ENCODE data around the gene SPOP.
"Not testable (repeated sequence)": the region's sequence is repeated elsewhere in the genome, so short reads cannot be mapped to it uniquely, and the experiment has no call there.

The SPOP gene

DNA sequence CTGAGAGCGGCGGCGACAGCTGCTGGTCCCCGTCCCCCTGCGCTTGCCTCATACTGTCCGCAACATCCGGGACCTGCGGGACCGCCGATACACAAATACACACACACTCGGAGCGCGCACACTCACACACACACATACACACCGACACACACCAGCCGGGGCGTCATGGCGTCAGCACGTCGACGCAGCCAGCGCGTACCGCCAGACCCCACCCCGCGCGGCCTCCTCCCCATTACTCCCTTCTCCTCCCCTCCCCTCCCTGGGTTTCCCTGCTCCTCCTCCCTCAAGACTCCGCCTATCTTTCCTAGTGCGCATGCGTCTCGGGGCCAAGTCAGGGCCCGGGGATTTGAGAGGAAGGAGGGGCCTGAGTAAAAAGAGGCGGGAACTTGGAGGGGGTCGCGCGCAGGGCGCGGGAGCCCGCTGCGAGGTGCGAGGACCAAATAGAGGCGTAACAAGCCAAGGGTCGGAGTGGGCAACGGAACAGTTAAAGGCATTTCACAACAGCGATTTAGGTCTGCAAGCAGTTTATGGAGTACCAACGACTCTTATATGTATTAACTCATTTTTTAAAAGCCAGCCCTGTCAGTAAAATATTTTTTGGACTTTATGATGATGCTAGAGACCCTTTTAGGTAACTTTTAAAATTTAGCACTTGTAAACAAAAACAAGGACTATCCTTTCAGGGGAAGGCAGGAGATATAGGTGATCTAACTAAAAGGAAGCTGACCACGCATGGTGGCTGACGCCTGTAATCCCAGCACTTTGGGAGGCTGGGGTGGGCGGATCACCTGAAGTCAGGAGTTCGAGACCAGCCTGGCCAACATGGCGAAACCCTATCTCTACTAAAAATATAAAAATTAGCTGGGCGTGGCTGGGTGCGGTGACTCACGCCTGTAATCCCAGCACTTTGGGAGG is at the start of gene SPOP:
TSS of gene SPOP (minus strand) at position 165 of the 915 bp plus-strand sequence. CDS start 55,287 bp downstream, outside the sequence.
- DNase-seq (ENCODE audit: low read depth in 2 of 2), result peak; percentile 97 to 98

DNA sequence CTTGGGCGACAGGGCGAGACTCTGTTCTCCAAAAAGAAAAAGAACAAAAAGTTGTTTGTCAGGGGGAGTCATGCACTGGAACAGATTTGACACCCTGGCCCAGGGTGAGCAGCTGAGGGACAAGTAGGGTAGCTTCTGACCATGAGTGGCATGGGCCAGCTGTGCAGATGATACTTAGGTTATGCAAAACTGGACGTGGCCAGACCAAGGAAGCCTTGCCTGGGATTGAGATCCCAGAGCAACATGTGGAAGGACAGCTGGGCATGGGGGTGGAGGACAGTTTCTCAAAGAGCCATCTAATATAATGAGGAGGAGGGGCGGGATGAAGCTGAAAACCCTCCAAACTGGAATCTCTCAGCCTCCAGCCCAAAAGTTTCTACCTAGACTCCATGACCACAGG is 49.5 kb upstream of the SPOP start:
- no peak for DNase-seq (ENCODE audit: low read depth in 2 of 2)

DNA sequence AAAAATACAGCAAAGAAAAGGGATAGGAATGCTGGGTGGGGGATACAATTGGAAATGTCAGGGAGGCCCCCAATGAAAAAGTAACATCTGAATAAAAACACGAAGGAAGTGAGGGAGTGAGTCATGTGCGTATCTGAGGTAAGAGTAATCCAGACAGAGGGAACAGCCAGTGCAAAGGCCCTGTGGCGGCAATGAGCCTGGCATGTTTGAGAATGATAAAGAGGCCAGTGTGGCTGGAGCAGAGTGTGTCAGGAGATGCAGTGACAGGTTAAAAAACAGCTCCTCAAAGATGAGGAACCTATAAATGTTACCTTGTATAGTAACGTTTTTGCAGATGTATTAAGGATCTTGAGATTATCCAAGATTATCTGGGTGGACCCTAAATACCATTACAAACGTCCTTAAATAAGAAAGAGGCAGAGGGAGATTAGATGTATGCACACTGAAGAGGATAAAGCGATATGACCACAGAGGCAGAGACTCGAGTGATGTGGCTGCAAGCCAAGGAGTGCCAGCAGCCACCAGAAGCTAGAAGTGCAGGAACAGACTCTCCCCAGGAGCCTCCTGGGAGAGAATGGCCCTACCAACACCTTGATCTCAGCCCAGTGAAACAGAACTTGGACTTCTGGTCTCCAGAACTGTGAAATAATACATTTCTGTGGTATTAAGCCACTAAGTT is 47.7 kb upstream of the SPOP start:
- no peak for DNase-seq (ENCODE audit: low read depth in 2 of 2)

DNA sequence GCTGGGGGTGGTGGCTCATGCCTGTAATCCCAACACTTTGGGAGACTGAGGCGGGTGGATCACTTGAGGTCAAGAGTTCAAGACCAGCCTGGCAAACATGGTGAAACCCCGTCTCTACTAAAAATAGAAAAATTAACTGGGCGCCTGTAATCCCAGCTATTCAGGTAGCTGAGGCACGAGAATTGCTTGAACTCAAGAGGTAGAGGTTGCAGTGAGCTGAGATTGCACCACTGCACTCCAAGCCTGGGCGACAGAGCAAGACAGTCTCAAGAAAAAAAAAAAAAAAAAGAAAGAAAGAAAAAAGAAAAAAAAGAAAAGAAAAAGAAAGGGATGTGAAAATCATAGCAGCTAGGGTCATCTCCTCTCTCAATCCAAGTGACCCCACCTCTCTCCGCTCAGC is 46.7 kb upstream of the SPOP start:
- DNase-seq (ENCODE audit: low read depth in 2 of 2), result not testable (repeated sequence)

DNA sequence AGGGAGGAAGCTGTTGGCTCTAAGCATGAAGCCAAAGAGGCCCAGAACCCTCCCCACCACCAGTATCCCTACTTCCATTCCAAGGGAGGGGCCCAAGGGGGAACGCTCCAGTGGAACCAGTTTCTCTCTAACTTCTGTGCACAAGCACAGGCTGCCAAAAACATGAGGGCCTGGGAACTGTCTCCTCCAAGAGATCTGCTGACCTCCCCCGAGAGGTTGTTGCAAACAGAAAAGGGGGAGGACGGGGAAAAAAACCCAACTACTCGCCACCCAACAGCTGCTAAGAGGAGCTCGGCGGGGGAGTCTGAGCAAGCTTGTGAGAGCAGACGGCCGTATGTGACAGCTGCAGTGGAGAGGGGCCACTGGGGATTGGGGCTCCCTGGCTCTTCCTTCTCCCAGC is 45.5 kb upstream of the SPOP start:
- DNase-seq (ENCODE audit: low read depth in 2 of 2), result no peak

DNA sequence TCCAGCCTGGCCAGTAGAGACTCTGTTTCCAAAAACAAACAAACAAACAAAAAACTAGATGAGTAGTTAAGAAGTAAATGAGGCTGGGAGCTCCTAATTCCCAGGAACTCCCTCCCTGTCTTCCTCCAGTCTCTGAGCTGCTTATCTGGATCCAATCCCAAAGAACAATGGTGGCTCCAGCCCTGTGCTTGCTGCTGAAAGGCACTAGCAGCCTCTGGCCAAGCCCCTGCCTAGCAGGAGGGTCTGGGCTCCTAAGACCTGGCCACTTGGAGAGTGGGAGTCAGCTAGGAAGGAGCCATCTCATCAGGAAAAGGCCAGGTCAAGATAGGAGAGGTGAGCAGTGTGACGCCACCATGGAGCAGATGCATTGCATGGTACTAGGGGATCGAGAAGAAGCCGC is 44.2 kb upstream of the SPOP start:
- no peak for DNase-seq (ENCODE audit: low read depth in 2 of 2)

DNA sequence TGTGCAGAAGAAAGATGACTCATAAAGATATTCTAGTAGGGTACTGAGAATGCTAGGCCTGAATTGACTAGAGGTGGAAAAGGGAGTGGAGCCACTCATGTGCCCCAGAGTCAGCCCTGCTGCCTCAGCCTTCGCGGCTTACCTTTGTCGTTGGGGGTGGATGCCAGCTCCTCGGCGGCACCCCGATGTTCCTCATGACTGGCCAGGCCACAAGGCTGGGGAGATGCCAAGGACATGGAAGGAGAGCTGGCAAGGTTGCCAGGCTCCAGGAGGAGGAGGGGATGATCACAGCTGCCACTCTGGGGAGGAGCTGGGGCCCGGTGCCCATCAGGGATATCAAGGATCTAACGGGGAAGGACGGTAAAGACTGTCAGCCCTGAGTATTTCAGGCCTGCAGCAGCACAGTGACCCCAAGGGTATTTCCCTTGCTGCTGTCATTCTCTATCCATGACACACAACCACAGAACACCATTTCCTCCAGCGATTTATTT is 39.5 kb upstream of the SPOP start:
- peak in 1 of 2 experiments; percentile 34 for DNase-seq (ENCODE audit: low read depth in 2 of 2)

DNA sequence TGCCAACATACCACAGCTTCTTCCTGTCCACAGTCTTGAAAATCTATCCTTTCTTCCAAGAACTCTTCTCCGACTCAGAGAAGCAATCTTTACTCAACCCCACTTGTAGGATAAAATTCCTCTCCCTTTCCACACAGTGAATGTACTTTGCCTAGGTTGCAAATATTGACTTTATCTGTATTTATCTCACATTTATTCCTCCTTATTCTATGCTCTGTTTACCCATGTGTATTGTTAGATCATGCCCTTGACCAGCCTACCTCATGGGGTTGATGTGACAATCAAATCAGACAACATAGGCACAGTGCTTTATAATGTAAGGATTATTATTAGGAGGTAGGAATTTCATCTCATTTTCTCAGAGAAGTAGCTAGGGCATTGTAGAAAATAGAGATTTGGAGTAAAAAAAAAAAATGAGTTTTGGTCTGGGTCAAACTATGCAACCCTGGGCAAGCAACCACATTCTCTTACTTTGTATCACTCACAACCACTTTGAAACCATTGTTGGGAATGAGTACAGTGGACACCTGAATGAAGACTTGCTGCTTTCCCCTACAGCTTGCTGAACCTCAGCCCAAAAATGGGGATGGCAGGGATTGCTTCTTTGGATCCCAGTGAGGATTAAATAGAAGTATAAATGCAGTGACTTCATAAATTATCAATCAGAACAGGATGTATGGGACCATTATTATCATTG is 38.9 kb upstream of the SPOP start:
- DNase-seq (ENCODE audit: low read depth in 2 of 2), result no peak

DNA sequence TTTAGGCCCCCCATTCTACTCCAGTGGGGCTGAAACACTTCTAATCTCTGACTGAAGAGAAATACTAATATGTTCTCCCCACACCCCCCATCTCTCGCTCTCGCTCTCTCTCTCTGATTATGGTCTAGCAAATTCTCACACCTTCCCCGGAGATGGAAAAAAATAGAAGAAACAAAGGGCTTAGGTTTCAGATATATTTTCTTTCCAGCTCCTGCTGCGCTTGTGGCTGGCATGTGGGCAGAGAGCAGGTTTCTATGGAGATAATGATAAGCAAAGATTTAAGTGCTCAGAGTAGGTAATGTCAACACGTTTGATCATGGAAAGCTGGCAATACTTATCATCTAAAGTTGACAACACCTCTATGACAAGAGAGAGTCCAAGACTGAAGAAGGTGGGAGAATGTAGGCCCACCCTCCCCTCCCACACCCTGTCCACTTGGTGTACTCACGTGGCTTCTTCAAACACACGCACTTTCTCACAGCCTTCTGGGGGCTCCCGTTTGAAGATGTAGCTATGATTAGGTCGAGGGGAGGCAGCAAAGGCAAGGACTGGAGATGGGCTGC is 37.9 kb upstream of the SPOP start:
- no peak for DNase-seq (ENCODE audit: low read depth in 2 of 2)

DNA sequence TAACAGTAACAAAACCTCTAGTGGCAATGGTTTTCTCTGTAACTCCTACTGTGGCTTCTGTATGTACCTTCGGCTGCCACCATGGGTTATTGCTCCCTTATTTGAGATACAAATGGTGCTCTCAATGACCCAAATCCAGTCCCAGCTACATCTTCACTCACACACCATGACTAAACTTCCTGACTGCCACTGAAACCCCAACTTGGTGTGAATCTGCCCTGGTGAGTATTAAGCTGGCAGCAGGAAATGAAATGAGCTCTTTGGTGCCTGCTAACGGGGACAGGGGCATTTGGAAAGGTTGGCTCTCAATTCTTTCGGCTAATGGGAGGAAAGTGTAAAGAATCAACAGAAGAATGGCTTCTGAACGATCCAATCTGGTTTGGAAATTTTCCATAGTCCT is 37.3 kb upstream of the SPOP start:
- DNase-seq (ENCODE audit: low read depth in 2 of 2), result no peak

DNA sequence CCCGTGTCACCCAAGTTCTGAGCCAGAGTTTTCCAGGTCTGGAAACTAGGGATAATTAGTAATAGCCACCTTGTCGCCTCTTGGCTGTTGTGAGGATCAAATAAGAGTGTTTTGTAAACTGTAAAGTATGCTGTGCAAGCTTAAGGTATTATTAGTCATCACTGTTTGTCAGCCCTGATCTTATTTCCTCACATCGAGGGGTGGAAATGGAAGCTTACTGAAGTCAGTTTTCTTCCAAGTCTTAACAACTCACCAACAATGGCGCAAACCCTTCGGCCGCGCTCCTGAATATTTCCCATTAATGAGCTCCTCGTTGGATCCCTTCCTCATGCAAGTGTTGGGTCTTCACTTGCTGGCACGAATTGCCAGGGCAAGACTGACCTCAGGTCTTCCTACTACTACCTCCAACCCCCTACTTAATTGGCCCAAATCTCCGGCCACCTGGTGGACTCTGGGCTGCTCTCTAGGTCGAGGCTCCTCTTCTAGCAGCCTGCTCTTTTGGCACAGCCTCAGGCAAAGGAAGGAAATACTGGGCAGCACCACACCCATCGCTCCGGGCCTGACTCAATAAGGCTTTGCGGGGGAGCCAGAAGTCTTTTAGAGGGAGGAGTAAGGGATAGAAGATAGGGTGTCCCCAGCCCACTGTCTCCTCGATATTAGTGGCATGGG is 30.8 kb upstream of the SPOP start:
- DNase-seq (ENCODE audit: low read depth in 2 of 2), result no peak

DNA sequence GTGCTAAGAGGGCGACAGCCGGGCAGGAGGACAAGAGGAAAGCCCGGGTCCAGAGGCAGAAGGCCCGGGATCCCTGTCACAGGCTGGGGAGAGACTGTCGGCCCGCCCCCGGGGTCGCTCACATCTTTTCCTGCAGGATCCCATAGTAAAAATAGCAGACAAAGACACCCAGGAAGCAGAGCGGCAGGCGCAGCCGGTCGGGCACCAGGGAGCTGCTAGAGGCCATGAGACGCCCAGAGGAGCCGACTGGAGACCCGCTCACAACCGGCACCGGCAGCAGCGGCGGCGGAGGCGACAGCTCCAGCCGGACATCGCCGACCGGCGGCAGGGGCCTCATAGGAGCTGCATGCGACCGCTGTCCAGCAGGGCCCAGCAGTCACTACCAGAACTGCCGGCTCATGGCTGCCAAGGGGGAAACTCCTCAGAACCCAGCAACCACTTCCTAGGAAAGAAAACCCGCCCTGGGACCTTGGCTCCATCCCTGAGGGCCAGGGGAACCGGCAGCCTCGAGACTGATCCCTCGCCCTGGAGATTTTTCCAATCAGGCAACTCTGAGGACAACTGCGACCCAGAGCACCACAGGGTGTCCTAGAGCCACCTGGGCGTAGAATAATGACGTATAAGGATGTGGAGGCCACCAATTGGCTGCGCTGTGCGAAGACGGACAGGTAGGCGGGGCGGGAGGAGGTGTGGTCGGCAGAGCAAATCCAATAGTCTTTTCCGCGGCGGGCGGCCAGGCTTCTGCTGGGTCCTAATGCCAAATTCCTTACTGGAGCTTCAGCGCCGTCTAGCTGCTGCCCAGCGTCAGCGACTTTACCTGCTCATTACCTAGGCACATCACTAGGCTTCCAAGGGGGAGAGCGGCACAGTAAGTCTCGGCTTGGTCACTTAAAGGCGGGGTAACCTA is 30.0 kb upstream of the SPOP start, which contains the start of gene SLC35B1:
TSS of gene SLC35B1 (minus strand) at position 357 of the 907 bp plus-strand sequence. CDS start at position 226, 131 bp downstream.
- DNase-seq (ENCODE audit: low read depth in 2 of 2), result peak; percentile 97 to 99

DNA sequence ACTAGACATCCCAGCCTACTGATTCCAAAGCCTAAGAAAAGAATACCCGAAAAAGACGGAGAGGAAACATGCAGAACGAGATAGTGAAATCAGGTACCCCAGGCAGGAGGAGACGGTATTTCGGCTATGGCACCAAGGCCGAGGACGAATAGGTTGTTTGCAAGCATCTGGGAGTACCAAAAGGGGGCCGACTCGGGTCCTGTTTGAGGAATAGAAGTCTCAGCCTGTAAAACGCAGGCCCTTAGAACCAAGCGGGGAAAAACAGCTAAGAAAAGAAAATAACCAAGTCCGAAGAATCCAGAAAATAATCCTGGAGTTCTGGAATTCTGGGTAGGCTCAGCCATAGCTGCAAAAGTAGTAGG is 29.3 kb upstream of the SPOP start:
- DNase-seq (ENCODE audit: low read depth in 2 of 2), result no peak

DNA sequence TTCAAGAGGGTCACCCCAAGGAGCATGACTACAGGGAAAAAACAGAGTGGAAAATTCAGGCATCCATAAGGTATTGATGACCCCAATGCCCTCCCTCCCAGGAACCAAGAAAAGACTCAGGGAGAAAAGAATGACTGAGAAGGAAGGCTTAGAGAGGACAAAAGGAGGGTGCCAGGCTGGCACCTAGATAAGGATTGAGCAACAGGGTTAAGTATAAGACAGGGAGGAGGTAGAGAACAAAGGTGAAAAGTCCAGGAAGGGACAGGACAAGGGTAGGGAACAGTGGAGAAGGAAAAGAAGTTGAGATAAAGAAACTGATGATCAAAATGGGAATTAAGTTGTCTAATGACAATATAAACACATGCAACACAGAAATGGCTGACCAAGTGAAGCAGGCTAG is 27.4 kb upstream of the SPOP start:
- no peak for DNase-seq (ENCODE audit: low read depth in 2 of 2)

DNA sequence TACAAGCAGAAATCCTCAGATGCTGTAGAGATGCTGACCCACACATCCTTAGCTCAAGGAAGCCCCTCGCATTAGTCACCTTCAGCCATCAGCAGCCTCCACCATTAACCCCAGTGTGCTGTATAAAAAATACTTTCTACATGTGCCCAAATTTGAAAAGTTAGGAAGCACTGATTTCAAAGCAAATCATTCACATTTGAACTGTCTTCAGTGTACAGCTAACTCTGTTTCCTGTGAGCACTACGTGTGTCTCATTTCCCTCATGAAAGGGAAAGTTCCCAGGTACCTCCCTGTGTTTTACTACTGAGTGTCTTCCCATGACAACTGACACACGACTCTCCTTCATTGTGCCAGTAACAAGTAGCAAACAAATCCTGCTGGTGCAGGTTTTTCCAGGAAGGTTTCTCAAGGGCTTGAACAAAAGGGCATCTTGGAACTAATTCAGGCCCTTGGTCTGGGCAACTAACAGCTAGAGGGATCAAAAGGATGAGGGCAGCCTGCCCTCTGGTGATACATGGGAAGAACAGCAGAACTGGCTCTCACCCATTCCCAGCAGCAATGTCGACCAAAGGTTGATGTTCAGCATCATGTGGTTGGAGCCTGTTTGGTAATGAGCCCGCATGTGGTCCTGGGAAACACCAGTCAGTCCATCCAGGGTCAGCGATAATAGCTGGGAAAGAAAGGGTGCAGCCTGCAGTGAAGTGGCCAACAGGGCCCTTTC is 25.8 kb upstream of the SPOP start:
- DNase-seq (ENCODE audit: low read depth in 2 of 2), result no peak

DNA sequence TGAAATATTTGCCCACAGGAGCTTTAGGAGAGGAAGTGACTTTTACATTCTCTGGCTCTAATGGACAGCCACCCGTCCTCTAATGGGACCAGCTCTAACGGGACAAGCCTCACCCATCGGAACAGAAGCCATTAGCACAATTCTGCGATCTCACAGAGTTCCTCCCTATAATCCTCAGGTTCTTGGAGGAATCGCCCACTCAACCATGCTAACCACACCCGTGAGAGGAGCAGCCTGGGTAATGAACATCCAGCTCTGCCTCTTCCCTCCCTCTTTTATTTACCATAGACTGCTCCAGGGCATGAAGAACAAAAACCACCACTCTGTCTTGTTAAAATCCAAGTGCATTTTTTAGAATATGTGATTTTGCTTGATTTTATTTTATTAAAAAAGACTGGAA is 23.1 kb upstream of the SPOP start:
- DNase-seq (ENCODE audit: low read depth in 2 of 2), result no peak

DNA sequence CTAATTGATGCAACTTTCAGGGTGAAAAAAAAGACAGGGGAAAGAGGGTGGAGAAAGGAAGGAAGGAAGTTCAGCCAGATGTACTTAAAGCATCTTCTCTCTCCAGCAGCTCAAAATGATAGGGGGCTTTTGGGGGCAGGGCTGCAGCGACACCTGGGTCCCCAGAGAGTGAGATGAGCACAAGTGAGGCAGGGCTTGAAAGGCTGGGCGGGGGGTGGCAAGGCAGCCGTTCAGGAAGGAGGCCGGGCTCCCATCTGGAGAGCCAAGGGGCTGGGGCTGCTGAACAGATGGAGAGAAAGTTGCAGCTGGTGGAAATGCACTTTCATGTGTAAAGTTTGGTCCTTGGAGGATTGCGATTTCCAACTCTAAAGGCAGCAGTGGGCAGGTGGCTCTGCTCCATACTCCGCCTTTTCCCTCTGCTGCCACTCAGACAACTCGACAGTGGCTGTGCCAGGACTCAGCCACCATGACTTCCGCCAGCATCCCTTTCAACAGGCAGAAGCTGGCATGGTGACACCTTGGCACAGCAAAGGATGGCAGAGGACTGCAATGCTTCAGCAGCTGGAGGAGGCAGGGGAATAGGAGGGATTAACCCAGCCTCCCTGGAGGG is 22.2 kb upstream of the SPOP start:
- no peak for DNase-seq (ENCODE audit: low read depth in 2 of 2)

DNA sequence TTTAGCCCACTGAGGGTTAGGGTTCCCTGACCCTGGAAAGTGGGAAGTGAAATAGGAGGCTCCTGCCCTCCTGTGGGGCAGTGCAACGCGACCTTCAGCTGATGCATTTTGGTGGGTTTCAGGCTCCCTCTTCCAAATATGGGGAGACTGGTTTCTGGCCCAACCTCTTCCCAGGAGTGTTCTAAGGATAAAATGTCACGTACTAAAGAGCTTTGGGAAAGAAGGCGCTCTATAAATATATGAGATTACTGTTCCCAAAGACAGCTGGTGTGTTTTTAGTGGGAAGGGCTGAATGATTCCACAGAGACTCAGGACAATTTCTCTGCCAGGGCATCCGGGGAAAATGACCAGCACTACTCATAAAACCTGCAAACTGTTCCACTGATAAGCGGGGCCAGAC is 20.1 kb upstream of the SPOP start:
- DNase-seq (ENCODE audit: low read depth in 2 of 2), result no peak

DNA sequence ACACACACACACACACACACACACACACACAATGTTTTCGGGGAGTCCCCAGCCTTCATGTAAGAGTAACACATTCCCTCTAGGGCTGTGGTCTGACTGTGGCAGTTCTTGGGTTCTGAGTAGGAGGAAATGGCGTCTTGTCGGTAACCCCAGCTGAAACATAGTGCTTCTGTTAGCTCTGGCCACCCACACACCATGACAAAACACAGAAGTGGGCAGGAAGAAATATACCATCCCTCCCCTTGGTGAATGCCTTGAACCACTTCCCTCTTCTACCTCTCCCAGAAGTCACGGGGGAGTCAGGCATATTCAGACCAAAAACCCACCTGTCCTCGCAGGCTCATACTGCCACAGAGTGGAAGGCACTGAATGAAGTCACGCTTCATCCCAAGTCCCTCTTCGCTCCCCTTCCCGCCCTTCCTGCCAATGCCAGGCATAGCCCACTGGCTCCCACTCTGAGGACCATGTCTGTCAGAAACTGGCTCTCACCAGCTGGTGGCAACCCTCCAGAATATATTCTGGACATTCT is 18.4 kb upstream of the SPOP start:
- peak; percentile 54 to 65 for DNase-seq (ENCODE audit: low read depth in 2 of 2)
